Retina (tissue), 1 donor: ENCODE data around the gene SPACA4.
"Not testable (repeated sequence)": the region's sequence is repeated elsewhere in the genome, so short reads cannot be mapped to it uniquely, and the experiment has no call there.

Experiments
- DNase-seq: peaks from one replicate; pipeline ENCODE4 v3.0.0-alpha.2; 2016

SPACA4 gene

GRCh38 chr19:48606463-48607358 is at the start of gene SPACA4:
TSS of gene SPACA4 (plus strand) at chr19:48606742. CDS start at chr19:48606979, 237 bp downstream.
- DNase-seq, result no peak

- no peak for DNase-seq
Observed at GRCh38 chr19:48556825-48557224, 49.7 kb upstream of the SPACA4 start.

- peak; percentile 14 for DNase-seq
Observed at GRCh38 chr19:48558018-48558684, 48.4 kb upstream of the SPACA4 start.

GRCh38 chr19:48560095-48560530 is 46.4 kb upstream of the SPACA4 start:
- no peak for DNase-seq

- no peak for DNase-seq
Observed at GRCh38 chr19:48561412-48561811, 45.1 kb upstream of the SPACA4 start.

- DNase-seq, result no peak
Observed at GRCh38 chr19:48565090-48565489, 41.5 kb upstream of the SPACA4 start.

GRCh38 chr19:48568345-48568886 is 38.1 kb upstream of the SPACA4 start:
- peak; percentile 63 for DNase-seq

- DNase-seq, result no peak
Observed at GRCh38 chr19:48569814-48570213, 36.7 kb upstream of the SPACA4 start.

- DNase-seq, result no peak
Observed at GRCh38 chr19:48571378-48572162, 35.0 kb upstream of the SPACA4 start.

GRCh38 chr19:48573163-48573505 is 33.4 kb upstream of the SPACA4 start:
- DNase-seq, result peak; percentile 62

GRCh38 chr19:48575931-48576622 is 30.5 kb upstream of the SPACA4 start:
- DNase-seq, result no peak

GRCh38 chr19:48577908-48578307 is 28.6 kb upstream of the SPACA4 start:
- not testable (repeated sequence) for DNase-seq

GRCh38 chr19:48578891-48579290 is 27.7 kb upstream of the SPACA4 start:
- no peak for DNase-seq

- no peak for DNase-seq
Observed at GRCh38 chr19:48582168-48582567, 24.4 kb upstream of the SPACA4 start.

GRCh38 chr19:48587387-48587786 is 19.2 kb upstream of the SPACA4 start:
- DNase-seq, result no peak

- DNase-seq, result peak; percentile 90
Observed at GRCh38 chr19:48588670-48589401, 17.7 kb upstream of the SPACA4 start.

- DNase-seq, result no peak
Observed at GRCh38 chr19:48591021-48591420, 15.5 kb upstream of the SPACA4 start.

- DNase-seq, result no peak
Observed at GRCh38 chr19:48595171-48595570, 11.4 kb upstream of the SPACA4 start.

- DNase-seq, result no peak
Observed at GRCh38 chr19:48595833-48596232, 10.7 kb upstream of the SPACA4 start.

- no peak for DNase-seq
Observed at GRCh38 chr19:48596237-48596636, 10.3 kb upstream of the SPACA4 start.

- no peak for DNase-seq
Observed at GRCh38 chr19:48596679-48597465, 9.7 kb upstream of the SPACA4 start.
